GM10847 (cell line): ENCODE results near the gene ITGA5.

Source experiments
- POLR2A ChIP-seq: IDR thresholded peaks from 2 replicates; pipeline ENCODE4 v1.6.1; 2011; ENCODE audit not compliant: insufficient read length; ENCODE audit errors: extremely low read depth

The ITGA5 gene

GRCh38 chr12:54419088-54419887 lies at the start of gene ITGA5:
ITGA5 (minus strand) TSS chr12:54419266; CDS start chr12:54419198, 68 bp downstream.
- no peak for TF ChIP-seq POLR2A

DNA sequence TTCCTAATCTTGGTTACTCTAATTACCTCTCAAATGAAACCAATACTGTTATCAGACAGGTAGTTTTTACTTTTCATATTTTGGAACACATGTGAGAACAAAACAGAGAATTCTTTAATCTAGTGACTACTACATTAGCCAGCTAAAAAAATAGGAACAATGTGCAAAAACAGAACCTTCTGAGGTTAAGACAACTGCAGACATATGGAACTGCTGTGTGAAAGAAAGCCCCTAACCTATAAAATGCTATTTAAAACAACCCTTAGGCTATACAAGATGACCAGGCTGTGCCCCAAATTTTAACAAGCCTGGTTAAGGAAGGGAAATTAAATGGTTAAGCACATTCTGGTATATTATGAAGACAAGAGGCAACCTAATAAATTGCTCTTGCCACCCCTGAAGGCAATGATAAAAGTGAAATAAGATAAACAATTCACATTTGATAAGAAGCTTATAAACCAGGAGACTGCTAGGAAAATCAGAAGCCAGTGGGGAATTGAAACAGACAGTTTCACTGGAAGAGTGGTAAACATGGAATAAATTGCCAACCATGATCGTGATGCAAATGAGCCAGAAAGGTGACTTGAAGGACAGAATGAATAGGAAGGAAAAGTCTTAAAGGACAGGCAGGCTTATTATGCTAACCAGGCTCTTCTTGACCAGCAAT lies 46.9 kb upstream of the ITGA5 start:
- no peak for TF ChIP-seq POLR2A

DNA sequence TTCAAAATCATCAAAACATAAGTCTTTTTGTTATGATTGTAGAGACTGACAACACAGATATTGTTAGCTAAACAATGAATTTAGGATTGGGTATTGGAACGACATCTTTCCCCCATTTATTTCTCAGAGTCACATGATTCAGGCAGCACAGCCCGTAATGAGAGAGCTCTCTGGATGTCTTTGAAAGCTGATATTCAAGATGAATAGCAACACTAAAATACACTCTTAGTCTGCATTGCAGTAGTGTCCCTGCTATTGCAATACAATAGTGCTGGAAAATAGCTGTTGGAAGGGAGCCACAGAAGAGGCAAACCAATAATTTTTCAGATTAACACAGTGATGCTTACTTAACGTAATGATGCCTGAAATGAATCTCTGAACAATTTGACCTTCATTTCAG lies 44.4 kb upstream of the ITGA5 start:
- no peak for TF ChIP-seq POLR2A

DNA sequence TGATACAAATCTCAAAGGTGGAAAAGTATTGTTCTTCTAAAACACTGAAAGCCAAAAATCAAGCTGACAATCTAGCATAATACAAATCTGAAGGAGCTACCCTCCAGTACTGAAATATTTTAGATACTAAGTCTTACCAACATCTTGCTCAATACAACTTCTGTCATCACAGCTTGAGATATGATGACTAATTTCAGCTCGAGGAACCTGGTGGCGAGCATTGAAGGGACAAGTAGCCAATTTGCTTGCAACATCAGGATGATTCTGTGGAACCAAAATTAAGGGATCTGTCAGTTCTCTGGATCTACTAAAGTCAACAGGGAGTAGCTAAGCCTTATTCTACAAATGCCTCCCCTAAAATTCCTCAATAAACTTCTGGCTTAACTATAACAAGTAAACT lies 44.0 kb upstream of the ITGA5 start:
- TF ChIP-seq POLR2A = no peak

GRCh38 chr12:54460317-54460923 lies 41.4 kb upstream of the ITGA5 start:
- TF ChIP-seq POLR2A = no peak

GRCh38 chr12:54459355-54459754 lies 40.3 kb upstream of the ITGA5 start:
- TF ChIP-seq POLR2A = no peak

DNA sequence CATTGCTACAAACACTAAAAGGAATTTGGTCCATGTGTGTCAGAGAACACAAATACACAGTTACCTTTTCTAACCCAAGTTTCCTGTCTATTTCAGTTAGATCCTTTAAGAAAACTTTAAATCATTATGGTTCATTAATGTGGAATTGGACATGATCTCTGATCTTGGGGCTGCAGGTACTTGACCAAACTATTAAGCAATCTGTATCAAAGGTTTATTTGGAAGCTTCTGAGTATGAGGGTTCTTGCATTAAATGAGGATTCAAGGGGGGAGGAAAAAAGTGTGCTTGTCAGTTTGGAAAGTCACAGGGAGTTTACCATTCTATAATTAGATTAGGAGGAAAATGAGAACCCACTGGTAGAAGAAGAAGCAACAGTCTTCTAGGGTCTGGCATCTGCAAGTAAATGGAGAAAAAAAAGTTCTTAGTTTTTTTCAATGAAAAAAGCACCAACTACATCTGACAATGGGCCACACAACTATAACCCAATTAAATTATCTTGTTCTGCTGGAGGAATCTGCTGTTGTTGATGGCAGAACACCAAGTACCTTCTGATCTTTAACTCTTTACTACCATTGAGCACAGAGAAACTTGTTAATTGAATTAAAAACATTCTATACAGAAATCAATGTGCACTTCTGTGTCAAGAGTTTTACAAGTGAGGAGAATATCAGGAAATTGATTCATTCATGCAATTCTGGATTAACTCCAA lies 36.8 kb upstream of the ITGA5 start:
- no peak for TF ChIP-seq POLR2A

DNA sequence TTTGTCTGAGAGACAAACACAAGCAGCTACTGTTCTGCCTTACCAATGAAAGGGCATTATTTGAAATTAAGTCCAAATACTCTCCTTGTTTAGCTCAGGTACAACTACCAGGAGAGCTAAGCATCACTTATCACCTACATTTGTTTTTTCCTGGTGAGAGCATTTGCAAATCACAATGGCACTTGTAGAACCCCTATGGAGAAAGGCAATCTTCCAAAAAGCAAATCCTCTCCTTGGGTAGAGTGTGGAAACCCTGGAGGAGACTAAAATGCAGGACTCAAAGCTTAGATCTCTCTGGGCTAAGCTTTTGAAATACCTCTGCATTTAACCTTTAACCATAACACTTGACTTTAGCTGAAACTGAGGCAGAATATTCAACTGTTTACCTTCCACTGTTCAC lies 33.6 kb upstream of the ITGA5 start:
- no peak for TF ChIP-seq POLR2A

DNA sequence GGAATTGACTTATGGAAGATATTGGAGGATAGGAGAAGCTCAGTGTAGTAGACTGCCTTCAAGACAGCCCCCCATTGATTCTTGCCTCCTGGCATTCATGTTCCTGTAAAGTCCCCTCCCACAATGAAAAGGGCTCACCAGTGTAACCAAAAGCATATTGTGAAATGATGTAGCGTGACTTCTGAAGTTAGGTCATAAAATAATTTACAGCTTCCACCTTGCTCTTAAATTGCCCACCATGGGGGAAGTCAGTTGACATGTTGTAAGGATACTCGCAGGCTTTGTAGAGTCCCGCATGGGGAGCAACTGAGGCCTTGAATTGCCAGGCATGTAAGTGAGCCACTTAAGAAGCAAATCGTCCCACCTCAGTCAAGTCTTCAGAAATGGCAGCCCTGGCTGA lies 29.3 kb upstream of the ITGA5 start:
- no peak for TF ChIP-seq POLR2A

DNA sequence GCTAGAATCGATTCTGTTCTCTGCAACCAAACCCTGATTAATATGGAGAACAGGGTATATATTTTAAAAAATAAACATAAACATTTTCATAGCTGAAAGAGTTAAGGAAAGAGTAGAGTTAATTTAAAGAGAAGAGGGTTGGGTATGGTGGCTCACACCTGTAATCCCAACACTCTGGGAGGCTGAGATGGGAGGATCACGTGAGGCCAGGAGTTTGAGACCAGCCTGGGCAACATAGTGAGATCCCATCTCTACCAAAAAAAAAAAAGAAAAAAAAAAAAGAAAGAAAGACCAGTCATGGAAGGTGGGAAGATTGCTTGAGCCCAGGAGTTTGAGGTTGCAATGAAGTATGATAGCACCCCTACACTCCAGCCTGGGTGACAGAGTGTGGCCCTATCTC lies 28.9 kb upstream of the ITGA5 start:
- TF ChIP-seq POLR2A = no peak

DNA sequence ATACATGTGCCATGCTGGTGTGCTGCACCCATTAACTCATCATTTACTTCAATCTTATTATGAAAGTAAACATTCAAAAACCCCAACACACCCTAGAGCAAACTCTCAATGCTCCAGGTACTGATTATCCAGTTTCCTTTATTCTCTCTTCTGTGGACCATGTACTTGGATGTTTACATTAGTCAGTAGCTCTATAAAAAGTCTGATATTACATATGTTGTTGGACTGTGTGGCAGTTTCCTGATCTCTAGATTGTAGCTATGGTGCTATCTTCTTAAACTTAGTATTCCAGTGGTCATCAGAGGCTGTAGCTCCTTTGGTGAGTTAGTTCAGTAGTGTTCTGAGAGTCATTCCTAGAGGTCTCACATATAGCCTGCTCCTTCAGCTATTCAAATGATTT lies 25.1 kb upstream of the ITGA5 start:
- TF ChIP-seq POLR2A = no peak

- no peak for TF ChIP-seq POLR2A
These were observed 24.4 kb upstream of the ITGA5 start for GRCh38 chr12:54443446-54443845.

GRCh38 chr12:54442961-54443360 lies 23.9 kb upstream of the ITGA5 start:
- TF ChIP-seq POLR2A = no peak

- TF ChIP-seq POLR2A = no peak
These were observed 23.0 kb upstream of the ITGA5 start for GRCh38 chr12:54442099-54442498.

DNA sequence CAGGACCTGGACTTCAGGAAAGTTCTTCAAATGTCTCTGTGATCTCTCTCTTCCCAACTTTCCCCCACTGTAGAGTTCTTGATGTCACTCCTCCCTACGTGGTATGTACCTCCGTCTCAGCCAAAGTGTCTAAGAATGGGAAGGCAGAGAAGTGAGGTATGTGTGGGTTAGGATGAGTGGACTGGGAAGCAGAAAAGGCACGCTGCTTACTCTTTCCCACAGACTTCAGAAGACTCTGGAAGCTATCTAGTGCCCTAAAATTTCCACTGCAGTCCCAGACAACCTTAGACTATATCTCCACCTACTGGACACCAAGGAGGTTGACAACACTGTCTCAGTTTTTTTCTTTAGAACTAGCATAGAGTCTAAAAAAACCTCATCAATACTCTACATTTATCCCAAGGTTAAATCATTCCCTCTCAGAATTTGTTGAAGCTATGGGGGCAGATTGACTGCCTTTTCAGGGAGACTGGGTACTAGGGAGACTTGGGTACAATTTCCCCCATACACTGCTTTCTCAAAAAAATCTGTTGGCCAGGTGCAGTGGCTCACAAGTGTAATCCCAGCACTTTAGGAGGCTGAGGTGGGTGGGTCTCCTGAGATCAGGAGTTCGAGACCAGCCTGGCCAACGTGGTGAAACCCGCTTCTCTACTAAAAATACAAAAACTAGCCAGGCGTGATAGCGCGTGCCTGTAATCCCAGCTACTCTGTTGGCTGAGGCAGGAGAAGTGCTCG lies 20.6 kb upstream of the ITGA5 start:
- no peak for TF ChIP-seq POLR2A
